Measurements from ENCODE around the gene UBE2Q2. TPM values are rescaled to one million over a fixed set of nuclear protein-coding genes. Genes with fewer than 3 reads are reported as not detected.
"Not testable (repeated sequence)": the region's sequence is repeated elsewhere in the genome, so short reads cannot be mapped to it uniquely, and the experiment has no call there.

UBE2Q2 gene
- total RNA-seq, 1 donor from 2014 or later: 29.0 TPM

- peak; percentile 96 for DNase-seq
- intact Hi-C loops (cut with DNase I): no loop called here
Measured at GRCh38 chr15:75903331-75904239, 60.3 kb downstream of the UBE2Q2 start, which contains the start of gene FBXO22. Gene FBXO22 (plus strand): TSS chr15:75903878. CDS start chr15:75903964, 86 bp downstream.

DNA sequence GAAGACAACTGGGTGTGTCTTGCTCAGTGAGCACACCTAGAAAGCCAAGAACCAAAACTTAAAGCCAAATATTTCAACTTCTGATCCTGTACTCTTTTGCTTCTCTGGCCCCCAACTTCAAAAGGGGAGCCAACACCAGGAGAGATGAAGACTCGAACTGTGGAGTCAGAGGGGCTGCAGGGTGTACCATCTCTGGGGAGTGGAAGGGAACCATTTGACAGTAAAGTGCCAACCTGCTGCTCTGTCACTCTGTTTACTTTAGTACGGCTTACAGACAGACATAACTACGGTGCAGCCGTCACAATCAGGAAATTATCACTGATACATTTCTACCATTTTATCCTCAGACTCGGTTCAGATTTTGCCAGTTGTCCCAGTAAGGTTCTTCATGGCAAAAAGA lies 62.0 kb downstream of the UBE2Q2 start:
- no peaks in the 10 kb centered on the region for H3K27me3 ChIP-seq (ENCODE audit: low read depth)
- no peaks in the 10 kb centered on the region for H3K9me3 ChIP-seq
- ATAC-seq (no peak), DNase-seq (no peak)
- TF ChIP-seq, protein P1, sequence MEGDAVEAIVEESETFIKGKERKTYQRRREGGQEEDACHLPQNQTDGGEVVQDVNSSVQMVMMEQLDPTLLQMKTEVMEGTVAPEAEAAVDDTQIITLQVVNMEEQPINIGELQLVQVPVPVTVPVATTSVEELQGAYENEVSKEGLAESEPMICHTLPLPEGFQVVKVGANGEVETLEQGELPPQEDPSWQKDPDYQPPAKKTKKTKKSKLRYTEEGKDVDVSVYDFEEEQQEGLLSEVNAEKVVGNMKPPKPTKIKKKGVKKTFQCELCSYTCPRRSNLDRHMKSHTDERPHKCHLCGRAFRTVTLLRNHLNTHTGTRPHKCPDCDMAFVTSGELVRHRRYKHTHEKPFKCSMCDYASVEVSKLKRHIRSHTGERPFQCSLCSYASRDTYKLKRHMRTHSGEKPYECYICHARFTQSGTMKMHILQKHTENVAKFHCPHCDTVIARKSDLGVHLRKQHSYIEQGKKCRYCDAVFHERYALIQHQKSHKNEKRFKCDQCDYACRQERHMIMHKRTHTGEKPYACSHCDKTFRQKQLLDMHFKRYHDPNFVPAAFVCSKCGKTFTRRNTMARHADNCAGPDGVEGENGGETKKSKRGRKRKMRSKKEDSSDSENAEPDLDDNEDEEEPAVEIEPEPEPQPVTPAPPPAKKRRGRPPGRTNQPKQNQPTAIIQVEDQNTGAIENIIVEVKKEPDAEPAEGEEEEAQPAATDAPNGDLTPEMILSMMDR (IDR thresholded peaks at IDR 0.05): no peak
- H3K4me3 ChIP-seq: no peak overlapping the region
- intact Hi-C loops (cut with DNase I): no loop called here
- peaks cover 17% of the 10 kb centered on the region for H3K36me3 ChIP-seq
- H3K4me1 ChIP-seq: peaks cover 21% of the 10 kb centered on the region
- H3K27ac ChIP-seq: no peak overlapping the region

More at GRCh38 chr15:75903331-75904239, 60.3 kb downstream of the UBE2Q2 start, which contains the start of gene FBXO22:
- Histone ChIP-seq H3K27me3 (ENCODE audit: low read depth) (no peaks in the 10 kb centered on the region), H3K4me3 (peak within 1 kb of the TSS; percentile 79), H3K27ac (peak within 1 kb of the TSS; percentile 83), H3K36me3 (peaks cover 23% of the 10 kb centered on the region), H3K9me3 (no peaks in the 10 kb centered on the region), H3K4me1 (peaks cover 21% of the 10 kb centered on the region)
- TF ChIP-seq, protein P1 (IDR thresholded peaks at IDR 0.05): no peak
- ATAC-seq: peak; percentile 100

DNA sequence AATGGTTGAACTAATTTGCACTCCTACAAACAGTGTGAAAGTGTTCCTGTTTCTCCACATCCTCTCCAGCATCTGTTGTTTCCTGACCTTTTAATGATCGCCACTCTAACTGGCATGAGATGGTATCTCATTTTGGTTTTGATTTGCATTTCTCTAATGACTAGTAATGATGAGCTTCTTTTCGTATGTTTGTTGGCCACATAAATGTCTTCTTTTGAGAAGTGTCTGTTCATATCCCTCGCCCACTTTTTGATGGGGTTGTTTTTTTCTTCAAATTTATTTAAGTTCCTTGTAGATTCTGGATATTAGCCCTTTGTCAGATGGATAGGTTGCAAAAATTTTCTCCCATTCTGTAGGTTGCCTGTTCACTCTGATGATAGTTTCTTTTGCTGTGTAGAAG lies 67.1 kb downstream of the UBE2Q2 start:
- intact Hi-C loops (cut with DNase I); H3K4me1 ChIP-seq; H3K27ac ChIP-seq; H3K27me3 ChIP-seq (ENCODE audit: low read depth); DNase-seq; ATAC-seq; H3K4me3 ChIP-seq; H3K9me3 ChIP-seq: not testable (repeated sequence)
- H3K36me3 ChIP-seq: peaks cover 39% of the 10 kb centered on the region

GRCh38 chr15:75916978-75917377 lies 73.7 kb downstream of the UBE2Q2 start:
- peaks cover 1% of the 10 kb centered on the region for H3K4me1 ChIP-seq
- no peak overlapping the region for H3K4me3 ChIP-seq
- intact Hi-C loops (cut with DNase I): no loop called here
- ATAC-seq (no peak), DNase-seq (no peak)
- H3K27ac ChIP-seq: no peak overlapping the region
- H3K27me3 ChIP-seq (ENCODE audit: low read depth): no peaks in the 10 kb centered on the region
- H3K36me3 ChIP-seq: peaks cover 70% of the 10 kb centered on the region
- TF ChIP-seq, protein P1 (IDR thresholded peaks at IDR 0.05): no peak
- H3K9me3 ChIP-seq: no peaks in the 10 kb centered on the region

DNA sequence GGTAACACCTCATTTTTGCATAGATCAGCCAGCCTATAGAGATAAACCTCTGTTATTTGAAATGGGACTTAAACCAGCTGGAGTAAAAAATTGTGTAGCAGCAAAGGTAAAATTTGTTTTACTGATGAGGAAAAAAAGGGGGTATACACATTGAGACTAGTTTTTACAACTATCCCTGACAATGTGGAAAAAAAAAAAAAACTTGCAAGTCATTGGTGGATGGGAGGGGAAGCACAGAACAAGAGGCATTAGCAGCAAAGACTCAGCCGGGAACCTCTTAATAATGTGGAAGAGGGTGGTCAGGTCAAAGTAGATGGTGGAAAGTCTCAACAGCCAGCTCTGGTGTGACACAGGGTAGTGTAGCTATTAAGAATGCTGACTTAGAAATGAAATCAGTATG lies 74.9 kb downstream of the UBE2Q2 start:
- Histone ChIP-seq H3K4me3 (no peak overlapping the region), H3K27ac (no peak overlapping the region), H3K9me3 (no peaks in the 10 kb centered on the region), H3K27me3 (ENCODE audit: low read depth) (no peaks in the 10 kb centered on the region), H3K4me1 (peaks cover 11% of the 10 kb centered on the region), H3K36me3 (peaks cover 67% of the 10 kb centered on the region)
- DNase-seq: no peak
- TF ChIP-seq, protein P1 (IDR thresholded peaks at IDR 0.05): no peak
- no peak for ATAC-seq
- intact Hi-C loops (cut with DNase I): no loop called here

- Histone ChIP-seq H3K4me1 (peaks cover 11% of the 10 kb centered on the region), H3K4me3 (no peak overlapping the region), H3K27me3 (ENCODE audit: low read depth) (no peaks in the 10 kb centered on the region), H3K9me3 (no peaks in the 10 kb centered on the region), H3K36me3 (peaks cover 48% of the 10 kb centered on the region), H3K27ac (no peak overlapping the region)
- intact Hi-C loops (cut with DNase I): no loop called here
- TF ChIP-seq, protein P1 (IDR thresholded peaks at IDR 0.05): no peak
- ATAC-seq (no peak), DNase-seq (no peak)
Measured at GRCh38 chr15:75920079-75920478, 76.8 kb downstream of the UBE2Q2 start.

Measured in lower lobe of right lung (tissue), 2 donors.